SK-N-SH treated with all-trans-retinoic acid at 6 μM for 48 hours (cell line): Measurements from ENCODE around the gene MPG.

ENCODE experiments used
- ATAC-seq: fragments of 200-7000 bp; cut with Tn5 transposase; 3 replicates; pipeline ENCODE4 v1.9.1; 2020; ENCODE audit warnings: mild to moderate bottlenecking, moderate library complexity
- ARNTL ChIP-seq: fragments of 450-650 bp; formaldehyde crosslinking; IDR thresholded peaks from 2 replicates; pipeline ENCODE4 v1.5.0; 2020; ENCODE audit warnings: low read depth, mild to moderate bottlenecking, moderate library complexity, borderline replicate concordance
- CSDC2 ChIP-seq: fragments of 250-450 bp; sonication (Bioruptor Pico); IDR thresholded peaks from 2 replicates; pipeline ENCODE4 v1.5.0; 2020; ENCODE audit warnings: mild to moderate bottlenecking, moderate library complexity
- CSRNP3 ChIP-seq: fragments of 250-450 bp; sonication (Bioruptor Pico); IDR thresholded peaks from 2 replicates; pipeline ENCODE4 v1.5.1; 2021; ENCODE audit warnings: mild to moderate bottlenecking, moderate library complexity
- GLIS3 ChIP-seq: fragments of 250-450 bp; sonication (Bioruptor Pico); IDR thresholded peaks from 2 replicates; pipeline ENCODE4 v1.5.0; 2020; ENCODE audit warnings: mild to moderate bottlenecking, moderate library complexity
- ISL1 ChIP-seq: fragments of 250-450 bp; sonication (Bioruptor Pico); IDR thresholded peaks from 2 replicates; pipeline ENCODE4 v2.1.2; 2022; ENCODE audit warnings: mild to moderate bottlenecking, moderate library complexity
- OSR1 ChIP-seq: fragments of 250-450 bp; sonication (Bioruptor Pico); IDR thresholded peaks from 2 replicates; pipeline ENCODE4 v1.8.0; 2022; ENCODE audit warnings: moderate library complexity, mild to moderate bottlenecking, inconsistent platforms
- PPARA ChIP-seq: fragments of 250-450 bp; sonication (Bioruptor Pico); IDR thresholded peaks from 2 replicates; pipeline ENCODE4 v1.5.0; 2020; ENCODE audit warnings: mild to moderate bottlenecking, borderline replicate concordance
- RARB ChIP-seq: fragments of 250-450 bp; sonication (Bioruptor Pico); IDR thresholded peaks from 2 replicates; pipeline ENCODE4 v1.8.0; 2021; ENCODE audit warnings: mild to moderate bottlenecking, moderate library complexity
- SNAI2 ChIP-seq: fragments of 250-450 bp; sonication (Bioruptor Pico); IDR thresholded peaks from 2 replicates; pipeline ENCODE4 v1.5.0; 2020; ENCODE audit warnings: mild to moderate bottlenecking, moderate library complexity
- TCF4 ChIP-seq: fragments of 250-450 bp; sonication (Bioruptor Pico); IDR thresholded peaks from 2 replicates; pipeline ENCODE4 v1.8.0; 2021; ENCODE audit warnings: mild to moderate bottlenecking, moderate library complexity, borderline replicate concordance
- TOX ChIP-seq: fragments of 250-450 bp; sonication (Bioruptor Pico); IDR thresholded peaks from 2 replicates; pipeline ENCODE4 v1.8.0; 2021; ENCODE audit warnings: mild to moderate bottlenecking, moderate library complexity, borderline replicate concordance
- TSHZ2 ChIP-seq: fragments of 250-450 bp; sonication (Bioruptor Pico); IDR thresholded peaks from 2 replicates; pipeline ENCODE4 v1.5.0; 2020; ENCODE audit warnings: mild to moderate bottlenecking, moderate library complexity
- ZC3H10 ChIP-seq: fragments of 250-450 bp; sonication (Bioruptor Pico); IDR thresholded peaks from 2 replicates; pipeline ENCODE4 v1.5.1; 2021; ENCODE audit warnings: mild to moderate bottlenecking, moderate library complexity
- ZFP3 ChIP-seq: fragments of 250-450 bp; sonication (Bioruptor Pico); IDR thresholded peaks from 2 replicates; pipeline ENCODE4 v1.5.0; 2020; ENCODE audit warnings: mild to moderate bottlenecking, moderate library complexity
- ZFP30 ChIP-seq: fragments of 450-650 bp; formaldehyde crosslinking; IDR thresholded peaks from 2 replicates; pipeline ENCODE4 v1.5.0; 2022; ENCODE audit warnings: mild to moderate bottlenecking, moderate library complexity
- ZNF565 ChIP-seq: fragments of 450-650 bp; formaldehyde crosslinking; conservative IDR thresholded peaks from 2 replicates; pipeline ENCODE4 v1.5.0; 2020; ENCODE audit warnings: low read depth, mild to moderate bottlenecking, moderate library complexity
- ZNF70 ChIP-seq: fragments of 450-650 bp; formaldehyde crosslinking; IDR thresholded peaks from 2 replicates; pipeline ENCODE4 v1.5.0; 2020; ENCODE audit warnings: mild to moderate bottlenecking, moderate library complexity
- ZNF8 ChIP-seq: fragments of 450-650 bp; formaldehyde crosslinking; IDR thresholded peaks from 2 replicates; pipeline ENCODE4 v1.5.0; 2020; ENCODE audit warnings: mild to moderate bottlenecking, moderate library complexity
- TF ChIP-seq, protein P1 (sequence below): fragments of 250-450 bp; sonication (Bioruptor Pico); IDR thresholded peaks from 2 replicates; pipeline ENCODE4 v1.8.0; 2020; ENCODE audit warnings: mild to moderate bottlenecking, moderate library complexity, borderline replicate concordance
- TF ChIP-seq, protein P2 (sequence below): fragments of 250-450 bp; sonication (Bioruptor Pico); IDR thresholded peaks from 2 replicates; pipeline ENCODE4 v1.8.0; 2021; ENCODE audit warnings: low read depth, mild to moderate bottlenecking, moderate library complexity, borderline replicate concordance
- TF ChIP-seq, protein P3 (sequence below): fragments of 250-450 bp; sonication (Bioruptor Pico); IDR thresholded peaks from 2 replicates; pipeline ENCODE4 v1.5.1; 2020; ENCODE audit warnings: low read depth, mild to moderate bottlenecking, moderate library complexity

MPG gene

GRCh38 chr16:42691-43090 lies 35.3 kb upstream of the MPG start:
- ATAC-seq, result no peak
- TF ChIP-seq RARB (CRISPR knock-in tag) (no peak), ISL1 (CRISPR knock-in tag) (no peak), SNAI2 (no peak), ZFP30 (no peak)
- TF ChIP-seq, protein P1, sequence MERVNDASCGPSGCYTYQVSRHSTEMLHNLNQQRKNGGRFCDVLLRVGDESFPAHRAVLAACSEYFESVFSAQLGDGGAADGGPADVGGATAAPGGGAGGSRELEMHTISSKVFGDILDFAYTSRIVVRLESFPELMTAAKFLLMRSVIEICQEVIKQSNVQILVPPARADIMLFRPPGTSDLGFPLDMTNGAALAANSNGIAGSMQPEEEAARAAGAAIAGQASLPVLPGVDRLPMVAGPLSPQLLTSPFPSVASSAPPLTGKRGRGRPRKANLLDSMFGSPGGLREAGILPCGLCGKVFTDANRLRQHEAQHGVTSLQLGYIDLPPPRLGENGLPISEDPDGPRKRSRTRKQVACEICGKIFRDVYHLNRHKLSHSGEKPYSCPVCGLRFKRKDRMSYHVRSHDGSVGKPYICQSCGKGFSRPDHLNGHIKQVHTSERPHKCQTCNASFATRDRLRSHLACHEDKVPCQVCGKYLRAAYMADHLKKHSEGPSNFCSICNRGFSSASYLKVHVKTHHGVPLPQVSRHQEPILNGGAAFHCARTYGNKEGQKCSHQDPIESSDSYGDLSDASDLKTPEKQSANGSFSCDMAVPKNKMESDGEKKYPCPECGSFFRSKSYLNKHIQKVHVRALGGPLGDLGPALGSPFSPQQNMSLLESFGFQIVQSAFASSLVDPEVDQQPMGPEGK (CRISPR knock-in tag), result no peak
- TF ChIP-seq, protein P2, sequence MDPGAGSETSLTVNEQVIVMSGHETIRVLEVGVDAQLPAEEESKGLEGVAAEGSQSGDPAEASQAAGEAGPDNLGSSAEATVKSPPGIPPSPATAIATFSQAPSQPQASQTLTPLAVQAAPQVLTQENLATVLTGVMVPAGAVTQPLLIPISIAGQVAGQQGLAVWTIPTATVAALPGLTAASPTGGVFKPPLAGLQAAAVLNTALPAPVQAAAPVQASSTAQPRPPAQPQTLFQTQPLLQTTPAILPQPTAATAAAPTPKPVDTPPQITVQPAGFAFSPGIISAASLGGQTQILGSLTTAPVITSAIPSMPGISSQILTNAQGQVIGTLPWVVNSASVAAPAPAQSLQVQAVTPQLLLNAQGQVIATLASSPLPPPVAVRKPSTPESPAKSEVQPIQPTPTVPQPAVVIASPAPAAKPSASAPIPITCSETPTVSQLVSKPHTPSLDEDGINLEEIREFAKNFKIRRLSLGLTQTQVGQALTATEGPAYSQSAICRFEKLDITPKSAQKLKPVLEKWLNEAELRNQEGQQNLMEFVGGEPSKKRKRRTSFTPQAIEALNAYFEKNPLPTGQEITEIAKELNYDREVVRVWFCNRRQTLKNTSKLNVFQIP (CRISPR knock-in tag), result no peak
- TF ChIP-seq, protein P3, sequence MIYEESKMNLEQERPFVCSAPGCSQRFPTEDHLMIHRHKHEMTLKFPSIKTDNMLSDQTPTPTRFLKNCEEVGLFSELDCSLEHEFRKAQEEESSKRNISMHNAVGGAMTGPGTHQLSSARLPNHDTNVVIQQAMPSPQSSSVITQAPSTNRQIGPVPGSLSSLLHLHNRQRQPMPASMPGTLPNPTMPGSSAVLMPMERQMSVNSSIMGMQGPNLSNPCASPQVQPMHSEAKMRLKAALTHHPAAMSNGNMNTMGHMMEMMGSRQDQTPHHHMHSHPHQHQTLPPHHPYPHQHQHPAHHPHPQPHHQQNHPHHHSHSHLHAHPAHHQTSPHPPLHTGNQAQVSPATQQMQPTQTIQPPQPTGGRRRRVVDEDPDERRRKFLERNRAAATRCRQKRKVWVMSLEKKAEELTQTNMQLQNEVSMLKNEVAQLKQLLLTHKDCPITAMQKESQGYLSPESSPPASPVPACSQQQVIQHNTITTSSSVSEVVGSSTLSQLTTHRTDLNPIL, result no peak

- TF ChIP-seq ARNTL (CRISPR knock-in tag), result no peak
- TF ChIP-seq RARB (CRISPR knock-in tag), result no peak
- TF ChIP-seq TCF4 (CRISPR knock-in tag), result no peak
- TF ChIP-seq TOX, result no peak
- TF ChIP-seq, protein P2 (CRISPR knock-in tag), result no peak
- no peak for ATAC-seq
Observed at GRCh38 chr16:43294-43693, 34.7 kb upstream of the MPG start.

GRCh38 chr16:44655-45054 lies 33.4 kb upstream of the MPG start:
- TF ChIP-seq ISL1 (CRISPR knock-in tag) (no peak), ZNF70 (no peak), GLIS3 (no peak), TOX (no peak), ZNF8 (CRISPR knock-in tag) (no peak), ZFP3 (CRISPR knock-in tag) (no peak), OSR1 (CRISPR knock-in tag) (no peak), CSRNP3 (no peak), SNAI2 (no peak), TSHZ2 (CRISPR knock-in tag) (no peak), ZC3H10 (no peak), PPARA (CRISPR knock-in tag) (no peak), CSDC2 (CRISPR knock-in tag) (no peak), ZFP30 (no peak), ZNF565 (CRISPR knock-in tag) (no peak)
- TF ChIP-seq, protein P3, result no peak
- TF ChIP-seq, protein P2 (CRISPR knock-in tag), result no peak
- TF ChIP-seq, protein P1 (CRISPR knock-in tag), result no peak
- no peak for ATAC-seq
